Smooth muscle cell (in vitro differentiated cells): Measurements from ENCODE around the gene ZNF160. TPM values are rescaled to one million over a fixed set of nuclear protein-coding genes. Genes with fewer than 3 reads are reported as not detected.

Experiments
- DNase-seq: peaks from one replicate; lab custom pipeline; 2025; ENCODE audit not compliant: unreplicated experiment; lab: John Stamatoyannopoulos, UW
- H2AFZ ChIP-seq: fragments of 200-600 bp; sonication (generic); 2 replicates; pipeline ENCODE4 v1.6.0; 2016; ENCODE audit warnings: antibody characterized with exemption, low read depth, mild to moderate bottlenecking
- H3F3A ChIP-seq: fragments of 200-600 bp; sonication (generic); 2 replicates; pipeline ENCODE4 v1.6.0; 2017; ENCODE audit warnings: antibody characterized with exemption, low read depth
- H3K27ac ChIP-seq: fragments of 200-600 bp; sonication (generic); 2 replicates; pipeline ENCODE4 v1.5.1; 2016; ENCODE audit warnings: low read depth, mild to moderate bottlenecking
- H3K27me3 ChIP-seq: fragments of 200-600 bp; sonication (generic); 2 replicates; pipeline ENCODE4 v1.6.1; 2016; ENCODE audit warnings: low read depth, mild to moderate bottlenecking
- H3K36me3 ChIP-seq: fragments of 200-600 bp; sonication (generic); 2 replicates; pipeline ENCODE4 v1.5.1; 2016; ENCODE audit warnings: low read depth
- H3K4me1 ChIP-seq: fragments of 200-600 bp; sonication (generic); 2 replicates; pipeline ENCODE4 v1.5.1; 2016; ENCODE audit warnings: low read depth
- H3K4me2 ChIP-seq: fragments of 200-600 bp; sonication (generic); 2 replicates; pipeline ENCODE4 v1.6.0; 2016; ENCODE audit warnings: mild to moderate bottlenecking
- H3K4me3 ChIP-seq: fragments of 200-600 bp; sonication (generic); 2 replicates; pipeline ENCODE4 v1.5.1; 2016; ENCODE audit warnings: mild to moderate bottlenecking
- H3K79me2 ChIP-seq: fragments of 200-600 bp; sonication (generic); 2 replicates; pipeline ENCODE4 v1.6.0; 2016; ENCODE audit warnings: low read depth, mild to moderate bottlenecking
- H3K9ac ChIP-seq: fragments of 200-600 bp; sonication (generic); 2 replicates; pipeline ENCODE4 v1.6.0; 2016; ENCODE audit warnings: low read depth
- H3K9me3 ChIP-seq: fragments of 200-600 bp; sonication (generic); replicated peaks from 2 replicates; pipeline ENCODE4 v1.5.1; 2016; ENCODE audit warnings: low read depth
- H4K20me1 ChIP-seq: fragments of 200-600 bp; sonication (generic); 2 replicates; pipeline ENCODE4 v1.6.0; 2016; ENCODE audit warnings: low read depth
- WGBS: methylation state at CpG from one replicate; pipeline ENCODE4 v1.1.7; 2016; ENCODE audit warnings: low lambda C conversion rate; 5-methylcytosine and 5-hydroxymethylcytosine counted together
- polyA plus RNA-seq: library from polyadenylated mRNA; unstranded; fragments of >200 nt; fragmentation: Nextera tagmentation; extraction: Ambion mirVana; gene quantifications from 2 replicates; pipeline ENCODE4 v1.2.1, GENCODE V29; 2016
- total RNA-seq: library from RNA; depleted of rRNA; stranded (reverse); fragments of >200 nt; gene quantifications from 2 replicates; pipeline ENCODE4 v1.2.3, GENCODE V29; 2014
- TF ChIP-seq, protein P1 (sequence below): fragments of 200-600 bp; sonication (generic); IDR thresholded peaks from 2 replicates; pipeline ENCODE4 v1.5.1; 2017; ENCODE audit warnings: borderline replicate concordance, mild to moderate bottlenecking, antibody characterized with exemption; ENCODE audit not compliant: insufficient read depth, poor library complexity, severe bottlenecking

The ZNF160 gene
- total and polyA plus RNA-seq, 2 experiments from 2014 or later = 18.5 to 37.8 TPM

DNA sequence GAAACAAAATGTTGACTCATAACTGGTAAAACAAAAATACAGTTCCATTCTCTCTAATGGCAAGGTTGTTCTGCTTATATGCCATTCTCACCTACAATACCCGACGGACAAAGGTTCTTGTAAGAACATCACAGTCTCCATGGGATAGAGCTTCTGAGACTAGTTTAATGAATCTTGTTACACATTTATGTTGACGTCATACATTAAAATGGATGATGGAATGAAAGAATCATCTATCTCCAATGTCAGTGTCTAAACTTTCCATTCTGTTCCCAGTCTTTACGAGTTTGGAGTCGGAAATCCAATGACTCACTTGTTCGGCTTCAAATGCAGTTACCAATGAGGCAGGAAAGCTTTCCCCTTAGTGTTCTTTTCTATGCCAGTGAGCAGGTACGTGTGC, 17.7 kb downstream of the ZNF160 start:
- Histone ChIP-seq H3F3A (no peaks in the 10 kb centered on the region), H4K20me1 (peaks cover 6% of the 10 kb centered on the region), H3K4me3 (no peak overlapping the region), H2AFZ (no peak overlapping the region), H3K79me2 (peaks cover 24% of the 10 kb centered on the region), H3K27me3 (no peaks in the 10 kb centered on the region), H3K4me2 (no peak overlapping the region), H3K9me3 (no peaks in the 10 kb centered on the region), H3K36me3 (peaks cover 37% of the 10 kb centered on the region), H3K9ac (no peak overlapping the region), H3K27ac (no peak overlapping the region), H3K4me1 (no peaks in the 10 kb centered on the region)
- 92% methylated on average over 7 of the region's 7 CpGs for WGBS
- DNase-seq = no peak
- TF ChIP-seq, protein P1, sequence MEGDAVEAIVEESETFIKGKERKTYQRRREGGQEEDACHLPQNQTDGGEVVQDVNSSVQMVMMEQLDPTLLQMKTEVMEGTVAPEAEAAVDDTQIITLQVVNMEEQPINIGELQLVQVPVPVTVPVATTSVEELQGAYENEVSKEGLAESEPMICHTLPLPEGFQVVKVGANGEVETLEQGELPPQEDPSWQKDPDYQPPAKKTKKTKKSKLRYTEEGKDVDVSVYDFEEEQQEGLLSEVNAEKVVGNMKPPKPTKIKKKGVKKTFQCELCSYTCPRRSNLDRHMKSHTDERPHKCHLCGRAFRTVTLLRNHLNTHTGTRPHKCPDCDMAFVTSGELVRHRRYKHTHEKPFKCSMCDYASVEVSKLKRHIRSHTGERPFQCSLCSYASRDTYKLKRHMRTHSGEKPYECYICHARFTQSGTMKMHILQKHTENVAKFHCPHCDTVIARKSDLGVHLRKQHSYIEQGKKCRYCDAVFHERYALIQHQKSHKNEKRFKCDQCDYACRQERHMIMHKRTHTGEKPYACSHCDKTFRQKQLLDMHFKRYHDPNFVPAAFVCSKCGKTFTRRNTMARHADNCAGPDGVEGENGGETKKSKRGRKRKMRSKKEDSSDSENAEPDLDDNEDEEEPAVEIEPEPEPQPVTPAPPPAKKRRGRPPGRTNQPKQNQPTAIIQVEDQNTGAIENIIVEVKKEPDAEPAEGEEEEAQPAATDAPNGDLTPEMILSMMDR = no peak

- H3K4me3 ChIP-seq = no peak overlapping the region
- no peaks in the 10 kb centered on the region for H3K4me1 ChIP-seq
- H2AFZ ChIP-seq = no peak overlapping the region
- no peak for DNase-seq
- H3K4me2 ChIP-seq = no peak overlapping the region
- no peaks in the 10 kb centered on the region for H3F3A ChIP-seq
- H3K36me3 ChIP-seq = peaks cover 37% of the 10 kb centered on the region
- TF ChIP-seq, protein P1 = no peak
- no peaks in the 10 kb centered on the region for H3K27me3 ChIP-seq
- 100% methylated on average over 3 of the region's 3 CpGs for whole genome bisulfite sequencing
- H4K20me1 ChIP-seq = peaks cover 12% of the 10 kb centered on the region
- no peak overlapping the region for H3K27ac ChIP-seq
- H3K9me3 ChIP-seq = no peaks in the 10 kb centered on the region
- H3K9ac ChIP-seq = no peak overlapping the region
- H3K79me2 ChIP-seq = peaks cover 28% of the 10 kb centered on the region
Observed at GRCh38 chr19:53082929-53083328, 20.3 kb downstream of the ZNF160 start.

- WGBS = 94% methylated on average over 8 of the region's 8 CpGs
Observed at GRCh38 chr19:53079313-53079924, 23.8 kb downstream of the ZNF160 start.

GRCh38 chr19:53078668-53079067, 24.6 kb downstream of the ZNF160 start:
- Histone ChIP-seq H3K4me2 (no peak overlapping the region), H2AFZ (no peak overlapping the region), H3K9me3 (no peaks in the 10 kb centered on the region), H3K27me3 (no peaks in the 10 kb centered on the region), H4K20me1 (peaks cover 21% of the 10 kb centered on the region), H3K27ac (no peak overlapping the region), H3F3A (no peaks in the 10 kb centered on the region), H3K4me3 (no peak overlapping the region), H3K79me2 (peaks cover 21% of the 10 kb centered on the region), H3K36me3 (peaks cover 31% of the 10 kb centered on the region), H3K9ac (no peak overlapping the region), H3K4me1 (no peaks in the 10 kb centered on the region)
- 100% methylated on average over 1 of the region's 1 CpG for WGBS
- TF ChIP-seq, protein P1 = no peak
- DNase-seq = no peak

More at GRCh38 chr19:53079313-53079924, 23.8 kb downstream of the ZNF160 start:
- Histone ChIP-seq H3K9ac (no peak overlapping the region), H3K4me3 (no peak overlapping the region), H3K9me3 (no peaks in the 10 kb centered on the region), H3K4me1 (no peaks in the 10 kb centered on the region), H3K79me2 (peaks cover 26% of the 10 kb centered on the region), H3F3A (no peaks in the 10 kb centered on the region), H3K36me3 (peaks cover 32% of the 10 kb centered on the region), H2AFZ (no peak overlapping the region), H4K20me1 (peaks cover 21% of the 10 kb centered on the region), H3K27ac (no peak overlapping the region), H3K4me2 (no peak overlapping the region), H3K27me3 (no peaks in the 10 kb centered on the region)
- TF ChIP-seq, protein P1 = no peak
- no peak for DNase-seq
